HG03108 (cell line): Measurements from ENCODE around the gene SNRPA.

Experiments
- ATAC-seq: cut with Tn5 transposase; IDR thresholded peaks from one replicate; pipeline ENCODE4 v1.9.1; 2021; ENCODE audit warnings: moderate library complexity; ENCODE audit not compliant: unreplicated experiment

Gene SNRPA

GRCh38 chr19:40800339-40800996, 49.5 kb downstream of the SNRPA start:
- ATAC-seq, result no peak

- no peak for ATAC-seq
These were observed 50.0 kb downstream of the SNRPA start for GRCh38 chr19:40800997-40801377.

GRCh38 chr19:40801426-40802299, 50.7 kb downstream of the SNRPA start:
- ATAC-seq, result no peak

- ATAC-seq, result no peak
These were observed 51.5 kb downstream of the SNRPA start for GRCh38 chr19:40802300-40803169.

GRCh38 chr19:40803170-40803856, 52.3 kb downstream of the SNRPA start:
- no peak for ATAC-seq

- ATAC-seq, result no peak
These were observed 53.1 kb downstream of the SNRPA start for GRCh38 chr19:40803857-40804782.

GRCh38 chr19:40804783-40805242, 53.8 kb downstream of the SNRPA start:
- no peak for ATAC-seq

GRCh38 chr19:40805258-40805868, 54.4 kb downstream of the SNRPA start:
- no peak for ATAC-seq

- ATAC-seq, result no peak
These were observed 55.6 kb downstream of the SNRPA start for GRCh38 chr19:40806423-40807146.

GRCh38 chr19:40807147-40808020, 56.4 kb downstream of the SNRPA start:
- no peak for ATAC-seq

GRCh38 chr19:40808021-40808325, 57.0 kb downstream of the SNRPA start:
- ATAC-seq, result no peak

- ATAC-seq, result no peak
These were observed 57.5 kb downstream of the SNRPA start for GRCh38 chr19:40808497-40808896.

GRCh38 chr19:40809358-40810086, 58.5 kb downstream of the SNRPA start:
- no peak for ATAC-seq

GRCh38 chr19:40810160-40810559, 59.2 kb downstream of the SNRPA start:
- no peak for ATAC-seq

- peak; percentile 56 for ATAC-seq
These were observed 59.8 kb downstream of the SNRPA start for GRCh38 chr19:40810649-40811408.
